GM12878 (cell line): ENCODE measurements around the gene CCDC57. TPM values are rescaled to one million over a fixed set of nuclear protein-coding genes. Genes with fewer than 3 reads are reported as not detected.

ENCODE experiments used
- ATAC-seq: fragments of 200-7000 bp; cut with Tn5 transposase; 3 replicates; pipeline ENCODE4 v1.9.1; 2020; ENCODE audit warnings: mild to moderate bottlenecking, moderate library complexity
- BruUV-seq: library from RNA; stranded (reverse); fragments of 400-500 nt; replicated peaks from 2 replicates; lab custom pipeline; 2021; lab: Mats Ljungman, UMichigan
- CTCF ChIA-PET: fragments of 300-600 bp; sonication (Branson Sonifier 250); formaldehyde crosslinking; extraction: SDS; loops from one replicate; lab custom pipeline; 2021; ENCODE audit warnings: inconsistent platforms; lab: Yijun Ruan, JAX
- POLR2A ChIA-PET: fragments of 350-600 bp; formaldehyde crosslinking; extraction: SDS; loops from one replicate; lab custom pipeline; 2021; ENCODE audit warnings: inconsistent platforms; lab: Charles Lee
- RAD21 ChIA-PET: fragments of 300-600 bp; sonication (Branson Sonifier 250); formaldehyde crosslinking; loops from one replicate; lab custom pipeline; 2023; ENCODE audit warnings: antibody characterized with exemption; ENCODE audit not compliant: unreplicated experiment; lab: Charles Lee
- SMC1A ChIA-PET: fragments of 300-600 bp; sonication (Branson Sonifier 250); formaldehyde crosslinking; loops from one replicate; lab custom pipeline; 2023; ENCODE audit not compliant: unreplicated experiment, uncharacterized antibody; lab: Charles Lee
- DNase-seq: peaks from one replicate; pipeline ENCODE4 v3.0.0-alpha.2; 2011; ENCODE audit warnings: low read depth, low spot score
- FAIRE-seq: peaks from 3 replicates; lab custom pipeline; 2011; peaks lifted over from hg19 to GRCh38; lab: Jason Lieb, UNC
- H2AFZ ChIP-seq: 2 replicates; pipeline ENCODE4 v1.6.0; 2011; ENCODE audit warnings: low read depth, low read length, control low read depth; ENCODE audit not compliant: control insufficient read depth
- H3K27ac ChIP-seq: 2 replicates; pipeline ENCODE4 v1.5.1; 2011; ENCODE audit warnings: control low read depth; ENCODE audit not compliant: control insufficient read depth, insufficient read depth
- H3K27me3 ChIP-seq, 2 experiments: replicated peaks in 1 of 2; 2 replicates each; pipeline versions ENCODE4 v1.6.0 to v1.6.1; 2011; ENCODE audit warnings: low read length in 1 of 2; ENCODE audit not compliant: control insufficient read depth in 2 of 2, insufficient read depth in 2 of 2
- H3K36me3 ChIP-seq, 2 experiments: 2 replicates each; pipeline ENCODE4 v1.5.1; 2011; ENCODE audit warnings: low read length in 1 of 2; ENCODE audit not compliant: control insufficient read depth in 2 of 2, insufficient read depth in 2 of 2
- H3K4me1 ChIP-seq: 2 replicates; pipeline ENCODE4 v1.6.1; 2011; ENCODE audit warnings: mild to moderate bottlenecking, low read length, moderate library complexity, mixed read lengths; ENCODE audit not compliant: control insufficient read depth, insufficient read depth
- H3K4me2 ChIP-seq: 2 replicates; pipeline ENCODE4 v1.6.0; 2011; ENCODE audit warnings: control low read depth; ENCODE audit not compliant: control insufficient read depth, insufficient read depth
- H3K4me3 ChIP-seq: fragments of 200-600 bp; sonication (generic); 2 replicates; pipeline ENCODE4 v1.5.1; 2016
- H3K79me2 ChIP-seq: 2 replicates; pipeline ENCODE4 v1.6.0; 2011; ENCODE audit warnings: low read length; ENCODE audit not compliant: control insufficient read depth, insufficient read depth
- H3K9ac ChIP-seq: 2 replicates; pipeline ENCODE4 v1.8.0; 2011; ENCODE audit warnings: low read length, control low read depth, mixed read lengths; ENCODE audit not compliant: control insufficient read depth, insufficient read depth
- H3K9me3 ChIP-seq: replicated peaks from 3 replicates; pipeline ENCODE4 v1.5.1; 2011; ENCODE audit warnings: mild to moderate bottlenecking, low read length; ENCODE audit not compliant: control insufficient read depth, insufficient read depth
- H4K20me1 ChIP-seq: 2 replicates; pipeline ENCODE4 v1.6.0; 2011; ENCODE audit not compliant: control insufficient read depth, insufficient read depth
- CBX3 ChIP-seq: fragments of 200-600 bp; sonication (generic); IDR thresholded peaks from 2 replicates; pipeline ENCODE4 v1.6.1; 2016; ENCODE audit warnings: low read depth, borderline replicate concordance
- CBX5 ChIP-seq: sonication (generic); IDR thresholded peaks from 2 replicates; pipeline ENCODE4 v1.6.1; 2016; ENCODE audit warnings: low read depth, moderate library complexity, mild to moderate bottlenecking, inconsistent platforms
- CEBPB ChIP-seq, 2 experiments: fragments of 150-350 bp in 1 of 2; IDR thresholded peaks; 2 replicates each; pipeline ENCODE4 v1.6.1; 2012 to 2014; ENCODE audit warnings: low read depth in 2 of 2, low read length in 2 of 2, borderline replicate concordance in 1 of 2, inconsistent platforms in 1 of 2
- HDGF ChIP-seq: fragments of 450-650 bp; IDR thresholded peaks from 2 replicates; pipeline ENCODE4 v1.6.1; 2016; ENCODE audit warnings: antibody characterized with exemption
- JUND ChIP-seq: IDR thresholded peaks from 2 replicates; pipeline ENCODE4 v1.6.1; 2012; ENCODE audit warnings: low read depth, mild to moderate bottlenecking, low read length, improper control_type of control experiment, moderate library complexity
- KDM1A ChIP-seq: fragments of 200-600 bp; sonication (generic); IDR thresholded peaks from 2 replicates; pipeline ENCODE4 v1.6.1; 2016; ENCODE audit warnings: borderline replicate concordance
- MLLT1 ChIP-seq: fragments of 450-650 bp; IDR thresholded peaks from 2 replicates; pipeline ENCODE4 v1.6.1; 2016; ENCODE audit warnings: mild to moderate bottlenecking
- MXI1 ChIP-seq: fragments of 150-350 bp; IDR thresholded peaks from 2 replicates; pipeline ENCODE4 v1.6.1; 2011; ENCODE audit warnings: low read depth, mild to moderate bottlenecking, inconsistent platforms, low read length, improper control_type of control experiment
- MYB ChIP-seq: fragments of 150-350 bp; IDR thresholded peaks from 2 replicates; pipeline ENCODE4 v1.6.1; 2014; ENCODE audit warnings: mild to moderate bottlenecking, low read depth, low read length, borderline replicate concordance
- NR2C2 ChIP-seq: IDR thresholded peaks from 2 replicates; pipeline ENCODE4 v1.6.1; 2011; ENCODE audit warnings: borderline replicate concordance, low read depth; ENCODE audit not compliant: control insufficient read depth, insufficient read length
- RCOR1 ChIP-seq: conservative IDR thresholded peaks from 2 replicates; pipeline ENCODE4 v1.6.1; 2012; ENCODE audit warnings: low read depth, low read length, improper control_type of control experiment
- SREBF2 ChIP-seq: IDR thresholded peaks from 2 replicates; pipeline ENCODE4 v1.6.1; 2012; ENCODE audit warnings: mild to moderate bottlenecking, low read length
- TARDBP ChIP-seq: IDR thresholded peaks from 2 replicates; pipeline ENCODE4 v1.6.1; 2016; ENCODE audit warnings: borderline replicate concordance
- TCF7 ChIP-seq: IDR thresholded peaks from 2 replicates; pipeline ENCODE4 v1.6.1; 2014; ENCODE audit warnings: antibody characterized with exemption, borderline replicate concordance
- ZNF207 ChIP-seq: fragments of 450-650 bp; IDR thresholded peaks from 2 replicates; pipeline ENCODE4 v1.6.1; 2014; ENCODE audit warnings: antibody characterized with exemption, mild to moderate bottlenecking, borderline replicate concordance
- ZNF217 ChIP-seq: fragments of 450-650 bp; IDR thresholded peaks from 2 replicates; pipeline ENCODE4 v1.6.1; 2017; ENCODE audit warnings: antibody characterized with exemption, mild to moderate bottlenecking
- ZNF687 ChIP-seq: fragments of 450-650 bp; IDR thresholded peaks from 2 replicates; pipeline ENCODE4 v1.6.1; 2017; ENCODE audit warnings: mild to moderate bottlenecking, moderate library complexity
- ZSCAN29 ChIP-seq: fragments of 450-650 bp; IDR thresholded peaks from 2 replicates; pipeline ENCODE4 v1.6.1; 2017; ENCODE audit warnings: mild to moderate bottlenecking, moderate library complexity
- WGBS: methylation state at CpG from one replicate; pipeline ENCODE4 v1.1.6; 2016; ENCODE audit warnings: low lambda C conversion rate; ENCODE audit not compliant: insufficient replicate concordance, insufficient coverage; ENCODE audit errors: missing lambda C conversion rate; 5-methylcytosine and 5-hydroxymethylcytosine counted together
- in situ Hi-C: fragments of 300-500 bp; cut with MboI; formaldehyde crosslinking; loops from 9 replicates; pipeline ENCODE4 v1.14.3; 2018; ENCODE audit warnings: mixed read lengths
- intact Hi-C: fragments of 100-400 bp; cut with micrococcal nuclease; formaldehyde crosslinking; loops from one replicate; pipeline ENCODE4 v1.14.2; 2022; ENCODE audit not compliant: unreplicated experiment
- polyA plus RNA-seq, 11 experiments: library from polyadenylated mRNA; depleted of rRNA in 4 of 11; unstranded in 6 of 11; stranded (reverse) in 5 of 11; fragments of >200 nt; fragmentation: Nextera tagmentation in 4 of 11; fragmentation: Illumina TruSeq in 1 of 11; extraction: Ambion mirVana in 4 of 11; extraction: Trizol in 1 of 11; gene quantifications; 1 replicate in 1 of 11; 2 replicates in 10 of 11; pipeline versions ENCODE4 v1.2.1 to v1.2.3, GENCODE V29; 2011 to 2016; ENCODE audit warnings: inconsistent platforms in 2 of 11, missing spikeins in 2 of 11, low read depth in 1 of 11
- total RNA-seq, 4 experiments: library from RNA; depleted of rRNA in 3 of 4; stranded (reverse); fragments of >200 nt in 3 of 4; fragmentation: Illumina TruSeq in 1 of 4; extraction: Trizol in 1 of 4; gene quantifications; 2 replicates each; pipeline versions ENCODE4 v1.2.1 to v1.2.3, GENCODE V29; 2013 to 2021

The CCDC57 gene
- total and polyA plus RNA-seq, 10 of the 15 experiments (the other 5 are each of a cell fraction or from before 2014, with no cell fraction given): 5.4 to 123 (median 45.8) TPM

GRCh38 chr17:82092628-82092994, 120.0 kb downstream of the CCDC57 start:
- intact Hi-C loops: no loop called here
- no peaks in the 10 kb centered on the region for H3K9me3 ChIP-seq
- FAIRE-seq (no peak), DNase-seq (no peak), ATAC-seq (no peak)
- H3K36me3 ChIP-seq: peaks cover 15 to 64% of the 10 kb centered on the region in 2 experiments
- no peak overlapping the region for H3K9ac ChIP-seq
- CTCF ChIA-PET: no interaction called here
- H3K27me3 ChIP-seq: no peaks in the 10 kb centered on the region
- SMC1A ChIA-PET: no interaction called here
- in situ Hi-C loops: no loop called here
- no peak overlapping the region for H3K4me2 ChIP-seq
- H3K79me2 ChIP-seq: peaks cover 27% of the 10 kb centered on the region
- POLR2A ChIA-PET: no interaction called here
- no TSS peak for BruUV-seq
- 91% methylated on average over 18 of the region's 20 CpGs for WGBS
- no peaks in the 10 kb centered on the region; the same call in 1 of the 2 replicates for H4K20me1 ChIP-seq
- H3K27ac ChIP-seq: no peak overlapping the region
- H2AFZ ChIP-seq: no peak overlapping the region
- H3K4me3 ChIP-seq: no peak overlapping the region
- TF ChIP-seq CBX3: no peak
- no peak for TF ChIP-seq ZNF207
- TF ChIP-seq TCF7: no peak
- no peak for TF ChIP-seq MXI1
- TF ChIP-seq MLLT1: no peak
- no peak for TF ChIP-seq ZNF687
- TF ChIP-seq KDM1A: no peak
- no peak for TF ChIP-seq MYB
- TF ChIP-seq HDGF: no peak
- no peak for TF ChIP-seq RCOR1
- TF ChIP-seq ZNF217: no peak
- TF ChIP-seq CBX5: no peak
- TF ChIP-seq CEBPB (IDR thresholded peaks at IDR 0.05; ENCODE audit: borderline replicate concordance in 1 of 2, low read depth in 2 of 2, low read length in 2 of 2): no peak
- no peak for TF ChIP-seq ZSCAN29
- no peak for TF ChIP-seq JUND
- TF ChIP-seq TARDBP: no peak
- no peak for TF ChIP-seq NR2C2
- no peak for TF ChIP-seq SREBF2
- peaks cover 7% of the 10 kb centered on the region for H3K4me1 ChIP-seq
- RAD21 ChIA-PET: no interaction called here
